NCI-H2029 treated with DMSO at 0.1 percent for 48 hours (cell line): ENCODE data around the gene ZBED1.
"Not testable (repeated sequence)": the region's sequence is repeated elsewhere in the genome, so short reads cannot be mapped to it uniquely, and the experiment has no call there.

Experiments
- DNase-seq: peaks from one replicate; lab custom pipeline; 2025; lab: John Stamatoyannopoulos, UW

Gene ZBED1

DNA sequence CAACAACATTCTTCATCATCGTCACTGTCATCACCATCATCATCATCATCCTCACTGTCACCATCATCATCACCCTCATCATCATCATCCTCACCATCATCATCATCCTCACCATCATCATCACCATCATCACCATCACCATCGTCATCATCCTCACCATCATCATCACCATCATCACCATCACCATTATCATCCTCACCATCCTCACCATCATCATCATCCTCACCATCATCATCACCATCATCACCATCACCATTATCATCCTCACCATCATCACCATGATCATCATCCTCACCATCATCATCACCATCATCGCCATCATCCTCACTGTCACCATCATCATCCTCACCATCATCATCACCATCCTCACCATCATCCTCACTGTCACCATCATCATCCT lies 18.9 kb upstream of the ZBED1 start:
- DNase-seq = not testable (repeated sequence)

DNA sequence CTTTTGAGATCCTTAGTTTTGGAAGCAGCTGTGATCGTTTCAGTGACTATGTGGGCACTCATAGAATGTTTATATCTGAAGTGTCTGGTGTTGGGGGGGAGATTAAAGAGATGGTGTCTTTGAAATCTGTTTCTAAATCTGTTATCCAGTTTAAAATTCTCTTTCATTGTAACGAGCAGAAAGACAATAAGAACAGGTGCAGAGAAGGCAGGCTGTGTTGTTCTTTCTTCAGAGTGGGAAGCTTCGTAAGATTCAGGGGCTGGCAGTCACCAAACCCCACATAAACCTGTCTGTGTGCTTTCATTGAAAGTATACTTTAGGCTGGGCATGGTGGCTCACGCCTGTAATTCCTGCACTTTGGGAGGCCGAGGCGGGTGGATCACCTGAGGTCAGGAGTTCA lies 16.3 kb upstream of the ZBED1 start:
- DNase-seq = no peak

DNA sequence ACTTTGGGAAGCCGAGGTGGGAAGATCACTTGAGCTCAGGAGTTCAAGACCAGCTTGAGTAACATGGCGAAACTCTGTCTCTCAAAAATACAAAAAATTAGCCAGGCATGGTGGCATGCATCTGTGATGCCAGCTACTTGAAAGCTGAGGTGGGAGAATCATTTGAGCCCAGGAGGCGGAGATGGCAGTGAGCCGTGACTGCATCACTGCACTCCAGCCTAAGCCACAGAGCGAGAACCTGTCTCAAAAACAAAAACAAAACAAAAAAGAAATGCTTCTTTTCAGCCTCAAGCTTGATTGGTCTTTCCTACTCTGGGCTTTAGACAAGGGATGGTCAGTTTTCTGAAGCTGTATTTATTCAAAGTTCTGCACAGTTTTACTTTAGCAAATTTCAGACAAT lies 15.8 kb upstream of the ZBED1 start:
- no peak for DNase-seq

DNA sequence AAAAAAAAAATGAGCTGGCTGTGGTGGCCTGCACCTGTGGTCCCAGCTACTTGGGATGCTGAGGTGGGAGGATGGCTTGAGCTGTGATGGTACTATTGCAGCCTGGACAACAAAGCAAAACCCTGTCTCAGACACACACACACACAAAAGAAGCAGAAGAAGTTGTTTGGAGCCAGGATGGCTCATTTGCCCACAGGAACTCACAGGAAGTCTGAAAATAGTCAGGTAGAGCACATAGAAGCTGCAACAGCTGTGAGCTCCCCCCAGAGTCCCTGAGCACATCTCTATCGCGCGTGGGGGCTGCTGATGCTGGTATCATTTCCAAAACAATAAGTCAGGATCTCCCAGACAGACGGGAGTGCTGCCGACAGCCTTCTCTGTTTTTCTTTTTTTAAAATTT lies 13.4 kb upstream of the ZBED1 start:
- no peak for DNase-seq

DNA sequence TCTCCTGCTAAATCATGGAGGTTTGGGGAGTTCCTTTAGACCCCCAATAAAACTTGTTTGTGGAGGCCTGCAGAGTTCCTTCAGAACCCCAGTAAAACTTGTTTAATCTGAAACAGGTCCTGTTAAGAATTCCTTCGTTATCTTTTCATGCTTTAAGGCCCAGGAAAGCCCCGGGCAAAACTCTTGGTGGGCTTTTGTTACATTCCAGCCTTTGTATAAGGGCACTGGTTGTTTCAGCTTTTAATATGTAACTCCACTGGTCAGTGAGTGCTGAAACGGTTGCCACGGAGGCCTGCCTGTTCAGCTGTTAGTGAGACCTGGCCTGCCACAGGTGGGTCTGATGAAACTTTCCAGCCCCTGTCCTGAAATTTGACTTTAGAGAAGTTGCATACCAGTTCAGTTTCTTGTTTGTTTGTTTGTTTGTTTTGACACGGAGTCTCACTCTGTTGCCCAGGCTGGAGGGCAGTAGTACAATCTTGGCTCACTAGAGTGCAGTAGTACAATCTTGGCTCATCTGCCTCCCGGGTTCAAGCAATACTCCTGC lies 12.4 kb upstream of the ZBED1 start:
- no peak for DNase-seq

DNA sequence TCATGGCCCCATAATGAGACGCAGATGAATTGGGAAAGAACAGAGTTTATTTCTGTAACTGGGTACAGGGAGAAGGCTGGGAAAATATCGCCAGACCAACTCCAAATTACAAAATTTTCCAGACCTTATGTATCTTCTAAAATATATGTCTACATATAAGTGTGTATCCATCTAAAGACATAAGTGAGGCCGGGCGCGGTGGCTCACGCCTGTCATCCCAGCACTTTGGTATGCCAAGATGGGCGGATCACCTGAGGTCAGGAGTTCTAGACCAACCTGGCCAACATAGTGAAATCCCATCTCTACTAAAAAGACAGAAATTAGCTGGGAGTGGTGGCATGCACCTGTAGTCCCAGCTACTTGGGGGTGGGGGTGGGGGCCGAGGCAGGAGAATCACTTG lies 11.7 kb upstream of the ZBED1 start:
- DNase-seq = no peak

DNA sequence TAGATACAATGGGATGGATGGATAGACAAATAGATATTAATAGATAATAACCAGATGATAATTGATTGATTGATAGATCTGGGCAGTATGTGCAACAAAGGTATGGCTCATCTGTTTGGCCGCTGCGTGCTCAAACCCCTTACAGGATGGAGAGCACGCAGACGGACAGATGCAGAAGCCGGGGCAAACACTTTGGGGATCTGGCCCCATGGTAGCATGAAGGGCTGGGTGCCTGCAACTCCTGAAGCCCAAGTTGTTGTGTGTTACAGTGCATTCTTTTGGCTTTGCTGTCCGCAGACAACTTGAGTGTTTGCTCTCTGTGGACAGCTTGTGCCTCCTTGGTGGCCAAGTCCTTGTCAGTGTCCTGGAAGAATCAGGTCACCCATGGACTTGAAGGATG lies 10.6 kb upstream of the ZBED1 start:
- DNase-seq = no peak

DNA sequence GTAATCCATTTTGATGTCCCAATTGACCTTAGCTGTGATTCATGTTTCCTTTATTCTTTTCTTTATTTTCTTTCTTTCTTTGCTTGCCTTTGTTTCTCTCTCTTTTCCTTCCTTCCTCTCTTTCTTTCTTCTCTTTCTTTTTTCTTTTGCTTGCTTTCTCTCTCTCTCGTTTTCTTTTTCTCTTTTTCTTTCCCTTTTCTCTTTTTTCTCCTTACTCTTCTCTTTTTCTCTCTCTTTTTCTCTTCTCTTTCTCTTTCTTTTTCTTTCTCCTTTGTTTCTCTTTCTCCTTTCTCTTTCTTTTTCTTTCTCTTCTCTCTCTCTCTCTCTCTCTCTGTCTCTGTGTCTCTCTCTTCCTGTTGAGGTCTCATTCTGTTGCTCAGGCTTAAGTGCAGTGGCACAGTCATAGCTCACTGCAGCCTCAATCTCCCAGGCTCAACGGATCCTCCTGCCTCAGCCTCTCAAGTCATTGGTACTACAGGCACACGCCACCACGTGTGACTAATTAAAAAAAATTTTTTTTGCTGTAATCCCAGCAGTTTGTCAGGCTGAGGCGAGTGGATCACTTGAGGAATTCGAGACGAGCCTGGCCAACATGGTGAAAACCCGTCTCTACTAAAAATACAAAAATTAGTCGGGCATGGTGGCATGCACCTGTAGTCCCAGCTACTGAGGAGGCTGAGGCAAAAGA lies 8.0 kb upstream of the ZBED1 start:
- no peak for DNase-seq

DNA sequence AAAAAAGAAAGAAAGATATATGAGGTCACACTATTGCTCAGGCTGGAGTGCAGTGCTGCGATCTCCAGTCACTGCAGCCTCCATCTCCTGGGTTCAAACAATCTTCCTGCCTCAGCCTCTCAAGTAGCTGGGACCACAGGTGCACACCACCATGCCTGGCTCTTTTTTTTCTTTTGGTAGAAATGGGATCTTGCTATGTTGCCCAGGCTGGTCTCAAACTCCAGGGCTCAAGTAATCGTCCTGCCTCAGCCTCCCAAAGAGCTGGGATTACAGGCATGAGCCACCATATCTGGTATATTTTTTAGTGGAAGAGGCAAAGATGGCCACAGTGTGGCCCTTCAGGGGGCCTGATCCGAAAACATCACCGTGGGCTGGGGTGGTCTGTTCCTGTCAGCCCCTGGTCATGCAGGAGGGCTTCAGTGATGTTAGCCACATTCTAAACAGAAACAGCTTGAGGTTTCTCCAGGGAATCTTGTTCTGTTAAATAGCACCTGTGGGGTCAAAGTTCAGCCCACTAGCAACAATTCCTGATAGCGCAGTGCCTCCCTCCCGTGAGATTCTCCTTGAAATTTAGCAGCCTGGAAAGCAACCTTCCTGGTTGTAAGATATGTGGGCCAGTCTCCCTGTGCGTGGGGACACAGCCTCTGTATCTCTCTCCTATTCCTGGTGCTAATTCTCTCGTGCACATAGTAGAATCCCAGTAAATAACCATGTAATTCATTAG lies 7.3 kb upstream of the ZBED1 start:
- DNase-seq = no peak

DNA sequence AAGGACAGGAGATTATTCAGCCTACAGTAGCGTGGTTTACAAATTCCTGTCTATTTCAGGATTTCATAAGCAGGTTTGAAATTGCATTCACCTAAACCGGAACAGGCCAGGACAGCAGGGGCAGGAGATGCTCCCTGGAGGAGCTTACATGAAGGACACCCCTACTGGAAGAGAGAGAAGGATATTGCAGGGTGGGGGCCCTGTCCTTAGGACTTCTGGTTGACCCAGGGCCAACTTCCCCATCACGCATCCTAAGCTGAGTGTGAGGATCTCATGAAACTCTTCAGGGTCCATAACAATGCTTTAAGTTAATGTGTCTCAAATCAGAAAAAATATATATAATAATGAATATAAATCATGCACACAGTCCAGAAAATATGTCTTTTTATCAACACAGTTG lies 6.4 kb upstream of the ZBED1 start:
- DNase-seq = no peak

DNA sequence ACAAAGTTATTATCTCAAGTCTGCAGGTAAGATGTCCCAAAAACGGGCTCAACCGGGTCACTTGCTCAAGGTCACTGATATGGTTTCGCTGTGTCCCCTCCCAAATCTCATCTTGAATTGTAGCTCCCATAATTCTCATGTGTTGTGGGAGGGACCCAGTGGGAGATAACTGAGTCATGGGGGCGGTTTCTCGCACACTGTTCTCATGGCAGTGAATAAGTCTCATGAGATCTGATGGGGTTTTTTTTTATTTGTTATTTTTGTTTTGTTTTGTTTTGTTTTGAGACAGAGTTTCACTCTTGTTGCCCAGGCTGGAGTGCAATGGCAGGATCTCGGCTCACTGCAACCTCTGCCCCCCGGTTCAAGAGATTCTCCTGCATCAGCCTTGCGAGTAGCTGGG lies 4.6 kb upstream of the ZBED1 start:
- DNase-seq = not testable (repeated sequence)

DNA sequence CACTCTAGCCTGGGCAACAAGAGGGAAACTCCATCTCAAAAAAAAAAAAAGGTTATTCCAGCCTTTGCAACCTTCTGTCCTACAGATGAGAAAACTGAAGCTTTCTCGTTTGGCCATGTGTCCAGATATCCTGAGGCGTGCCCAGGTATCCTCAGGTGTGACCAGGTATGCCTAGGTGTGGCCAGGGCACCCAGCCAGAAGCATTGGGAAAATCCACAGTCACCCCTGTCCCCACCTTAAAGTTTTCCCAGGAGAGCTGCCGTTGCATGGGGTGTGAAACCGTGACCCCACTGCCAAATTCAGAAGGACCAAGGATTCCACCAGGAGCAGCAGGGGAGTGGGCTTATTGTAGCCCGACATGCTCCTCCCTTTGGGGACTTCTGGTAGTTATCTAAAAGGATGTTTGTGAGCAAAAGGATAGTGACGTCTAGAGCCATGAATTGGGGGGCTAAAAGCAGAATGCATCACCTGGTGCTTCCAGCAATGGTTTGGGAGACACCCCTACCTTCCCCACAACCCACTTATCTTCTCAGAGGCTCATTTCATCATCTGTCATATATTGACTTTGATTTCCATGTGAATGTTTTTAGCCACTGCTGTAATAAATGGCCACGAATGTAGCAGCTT lies 4.0 kb upstream of the ZBED1 start:
- no peak for DNase-seq

DNA sequence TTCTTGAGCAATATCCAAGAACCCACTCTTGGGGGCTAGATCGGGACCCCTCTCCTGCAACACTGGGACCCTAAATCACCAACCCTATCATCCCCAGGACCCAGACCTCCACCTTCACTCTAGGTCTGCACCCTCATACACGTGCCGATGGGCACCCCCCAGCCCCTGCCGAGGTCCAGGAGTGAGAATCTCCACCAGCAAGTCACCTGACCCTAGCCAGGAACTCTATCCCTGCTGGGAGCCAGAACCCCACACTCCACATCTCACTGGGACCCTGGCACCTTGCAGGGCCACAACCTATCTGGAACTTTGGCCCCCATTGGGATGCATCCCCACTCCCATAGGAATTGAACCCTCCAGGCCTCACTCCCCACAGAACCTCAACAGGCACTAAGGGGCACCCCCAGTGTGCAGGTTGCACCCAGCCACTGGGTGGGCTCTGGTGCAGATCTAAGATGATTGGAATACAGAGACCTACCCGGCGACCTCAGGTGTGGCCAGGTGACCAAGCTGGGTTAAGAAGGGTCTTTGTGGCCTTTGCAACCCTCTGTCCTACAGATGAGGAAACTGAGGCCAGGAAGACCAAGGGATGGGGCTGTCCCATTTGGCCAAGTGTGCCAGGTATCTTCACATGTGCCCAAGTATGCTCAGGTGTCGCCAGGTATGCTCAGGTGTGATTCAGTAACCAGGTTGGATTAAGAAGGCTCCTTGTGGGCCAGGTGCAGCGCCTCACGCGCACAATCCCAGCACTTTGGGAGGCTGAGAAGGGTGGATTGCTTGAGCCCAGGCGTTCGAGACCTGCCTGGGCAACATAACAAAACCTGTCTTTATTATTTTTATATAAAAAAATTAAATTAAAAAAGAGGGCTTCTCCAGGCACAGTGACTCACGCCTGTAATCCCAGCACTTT lies 3.1 kb upstream of the ZBED1 start:
- DNase-seq = no peak

DNA sequence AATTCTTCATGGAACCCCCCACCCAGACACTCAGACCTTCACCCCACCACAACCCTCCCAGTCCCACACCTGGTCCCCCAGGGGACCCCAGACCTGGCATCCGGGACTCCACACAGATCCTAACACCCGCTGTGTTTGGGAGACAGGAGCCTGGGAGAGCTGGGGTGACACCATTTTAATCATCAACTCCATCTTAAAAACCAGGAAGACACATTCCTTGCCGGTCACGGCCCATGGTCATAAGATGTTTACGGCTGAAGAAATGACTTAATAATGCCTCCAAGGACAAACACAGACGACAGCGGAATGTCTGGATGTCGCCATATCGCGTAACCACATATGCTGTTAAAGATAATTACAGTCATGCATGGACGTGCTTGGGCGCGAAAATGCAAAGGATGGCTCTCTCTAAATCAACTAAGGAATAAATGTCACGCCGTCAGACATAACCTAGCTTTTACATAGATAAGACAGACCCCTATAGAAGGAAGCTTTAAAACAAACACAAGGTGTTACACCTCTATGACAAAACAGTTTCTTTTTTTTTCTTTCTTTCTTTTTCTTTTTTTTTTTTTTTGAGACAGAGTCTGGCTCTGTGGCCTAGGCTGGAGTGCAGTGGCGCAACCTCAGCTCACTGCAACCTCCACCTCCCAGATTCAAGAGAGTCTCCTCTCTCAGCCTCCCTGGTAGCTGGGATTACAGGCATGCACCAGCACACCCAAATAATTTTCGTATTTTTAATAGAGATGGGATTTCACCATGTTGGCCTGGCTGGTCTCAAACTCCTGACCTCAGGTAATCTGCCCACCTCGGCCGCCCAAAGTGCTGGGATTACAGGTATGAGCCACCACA lies 2.1 kb upstream of the ZBED1 start:
- DNase-seq = no peak

DNA sequence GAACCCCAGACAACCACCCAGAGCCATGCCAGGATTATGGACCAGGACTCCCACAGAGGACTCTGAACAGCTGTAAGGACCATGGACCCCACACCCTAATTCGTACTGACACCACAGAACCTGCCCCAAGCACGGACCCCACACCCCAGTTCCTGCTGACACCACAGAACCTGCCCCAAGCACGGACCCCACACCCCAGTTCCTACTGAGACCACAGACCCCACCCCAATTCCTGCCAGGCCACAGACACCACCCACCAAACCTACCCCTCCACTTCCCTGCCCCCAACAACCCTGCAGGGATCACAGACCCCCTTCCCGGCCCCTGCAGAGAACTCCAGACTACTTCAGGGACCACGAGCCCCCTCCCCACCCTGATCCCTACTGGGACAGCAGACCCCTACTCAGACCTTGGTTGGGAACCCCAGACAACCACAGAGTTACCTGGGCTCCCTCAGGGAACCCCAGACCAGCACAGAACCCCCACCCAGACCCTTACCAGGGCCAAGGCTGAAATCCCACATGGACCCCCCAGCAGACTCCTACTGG lies 1.4 kb upstream of the ZBED1 start:
- DNase-seq = no peak

DNA sequence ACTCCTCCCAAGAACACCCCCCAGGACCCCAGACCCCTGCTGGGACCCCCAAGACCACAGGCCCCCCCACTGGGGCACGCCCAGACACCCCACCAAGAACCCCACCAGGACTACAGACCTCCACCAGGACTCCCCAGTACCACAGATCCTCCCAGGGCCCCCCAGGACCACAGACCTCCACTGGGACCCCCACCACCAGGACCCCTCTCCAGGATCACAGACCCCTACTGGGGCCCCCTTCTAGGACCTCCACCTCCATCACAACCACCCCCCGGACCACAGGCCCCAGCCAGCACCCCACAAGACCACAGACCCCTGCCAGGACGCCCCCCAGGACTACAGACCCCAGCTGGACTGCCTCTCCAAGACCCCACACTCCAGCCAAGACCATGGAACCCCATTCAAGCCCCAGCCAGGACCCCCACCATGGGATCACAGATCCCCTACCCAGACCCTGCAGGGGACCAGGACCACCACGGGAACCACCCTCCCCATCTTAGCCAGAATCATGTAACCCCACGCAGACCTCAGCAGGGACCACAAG lies 855 bp upstream of the ZBED1 start:
- DNase-seq = no peak

DNA sequence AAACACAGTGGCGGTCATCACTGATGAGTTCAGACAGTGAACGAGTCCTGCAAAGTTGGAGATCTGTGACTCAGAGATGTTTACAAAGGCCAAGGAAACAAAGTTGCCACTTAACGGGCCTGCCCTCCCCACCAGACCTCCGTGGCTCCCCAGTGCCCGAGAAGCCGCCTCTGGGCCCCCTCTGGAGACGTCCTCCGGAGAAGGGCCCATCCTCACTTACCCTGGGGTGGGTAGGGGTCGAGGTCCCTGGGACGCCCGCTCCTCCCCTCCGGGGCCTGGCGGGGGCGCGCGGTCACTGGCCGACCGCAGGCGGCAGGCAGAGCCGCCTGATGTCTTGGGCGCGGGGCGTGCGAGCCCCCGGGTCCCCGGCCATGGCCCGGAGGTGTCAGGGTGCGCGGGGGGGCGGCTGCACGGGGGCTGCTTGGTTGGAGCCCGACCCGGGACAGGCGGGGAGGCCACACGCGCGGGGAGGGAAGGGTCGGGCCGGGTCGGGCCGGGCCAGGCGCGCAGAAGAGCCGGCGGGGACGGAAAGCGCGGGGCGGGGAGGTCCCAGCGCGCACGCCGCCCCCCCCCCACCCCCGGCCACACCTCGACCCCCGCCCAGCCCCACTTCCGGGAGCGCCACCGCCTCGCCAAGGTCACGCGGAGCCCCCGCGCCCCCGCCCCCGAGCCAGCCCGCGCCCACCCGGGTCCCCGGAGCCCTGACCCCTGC lies 529 bp downstream of the ZBED1 start:
- DNase-seq = no peak

DNA sequence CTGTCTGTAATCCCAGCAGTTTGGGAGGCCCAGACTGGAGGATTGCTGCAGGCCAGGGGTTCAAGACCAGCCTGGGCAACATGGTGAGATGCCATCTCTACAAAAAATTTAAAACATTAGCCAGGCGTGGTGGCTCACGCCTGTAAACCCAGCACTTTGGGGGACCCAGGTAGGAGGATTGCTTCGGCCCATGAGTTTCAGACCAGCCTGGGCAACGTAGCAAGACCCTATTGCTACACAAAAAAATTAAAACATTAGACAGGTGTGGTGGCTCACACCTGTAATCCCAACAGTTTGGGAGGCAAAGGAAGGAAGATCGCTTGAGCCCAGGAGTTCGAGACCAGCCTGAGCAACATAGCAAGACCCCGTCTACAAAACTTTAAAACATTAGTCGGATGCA lies 1.3 kb downstream of the ZBED1 start:
- DNase-seq = no peak

DNA sequence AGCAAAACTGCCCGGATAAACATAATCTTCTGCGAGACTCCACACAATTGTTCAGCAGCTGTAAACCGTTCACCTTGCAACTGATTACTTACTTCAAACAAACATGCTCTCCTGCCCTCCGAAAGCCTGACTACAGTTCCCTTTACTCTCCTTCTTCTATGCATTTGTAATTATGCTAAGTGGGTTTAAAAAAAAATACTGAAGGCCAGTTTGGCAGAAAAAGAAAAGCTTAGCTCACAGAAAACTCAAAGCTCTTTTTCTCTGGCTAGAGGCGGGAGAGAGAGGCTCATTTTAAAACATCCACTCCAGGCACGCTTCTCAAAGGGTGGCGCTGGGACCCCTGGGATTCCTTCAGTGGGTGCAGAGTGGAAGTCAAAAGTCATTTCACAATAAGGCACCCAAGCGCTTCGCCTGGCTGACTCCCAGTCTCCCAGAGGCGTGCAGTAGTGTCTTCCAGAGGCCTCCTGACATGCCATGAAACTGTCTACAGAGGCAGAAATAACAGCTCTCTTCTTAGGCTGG lies 1.9 kb downstream of the ZBED1 start:
- no peak for DNase-seq
